ENCODE measurements around the gene GPR183. TPM values are rescaled to one million over a fixed set of nuclear protein-coding genes. Genes with fewer than 3 reads are reported as not detected.
A peak's percentile ranks its signal among the peaks of the same experiment; 100 is the strongest.

GPR183 gene
- total and polyA plus RNA-seq, 10 of the 15 experiments (the other 5 are each of a cell fraction or from before 2014, with no cell fraction given) = 134 to 669 (median 225) TPM

- no peak for TF ChIP-seq SKIL (IDR thresholded peaks at IDR 0.05; ENCODE audit: low read depth, poor library complexity, severe bottlenecking)
- TF ChIP-seq RBBP5 (conservative IDR thresholded peaks at IDR 0.05) = no peak
- TF ChIP-seq TCF3 (IDR thresholded peaks at IDR 0.05; ENCODE audit: borderline replicate concordance, insufficient read depth, low read depth, low read length) = peak; percentile 94
- no peak for TF ChIP-seq BRCA1 (IDR thresholded peaks at IDR 0.05; ENCODE audit: low read depth, low read length)
- no peak for TF ChIP-seq KAT2A (conservative IDR thresholded peaks at IDR 0.05; ENCODE audit: control insufficient read depth, low read depth, low read length)
- TF ChIP-seq REST (IDR thresholded peaks at IDR 0.05; ENCODE audit: low read depth, low read length) = no peak
- TF ChIP-seq IKZF2 (IDR thresholded peaks at IDR 0.05) = no peak
- TF ChIP-seq HDAC2 (IDR thresholded peaks at IDR 0.05) = no peak
- no peak for TF ChIP-seq CHD1 (IDR thresholded peaks at IDR 0.05; ENCODE audit: low read depth, low read length)
- TF ChIP-seq SMAD1 (IDR thresholded peaks at IDR 0.05; ENCODE audit: low read depth, partially characterized antibody) = no peak
- peak; percentile 54; the same call in 1 of the 3 replicates for TF ChIP-seq POU2F2 (IDR thresholded peaks at IDR 0.05; ENCODE audit: borderline replicate concordance, low read depth, low read length)
- no peak for TF ChIP-seq CBX3 (IDR thresholded peaks at IDR 0.05; ENCODE audit: borderline replicate concordance, low read depth)
- no peak for TF ChIP-seq CHD4 (IDR thresholded peaks at IDR 0.05)
- TF ChIP-seq NFIC (IDR thresholded peaks at IDR 0.05; ENCODE audit: low read depth, low read length) = peak; percentile 53; the same call in 1 of the 2 replicates
- TF ChIP-seq ATF7 (IDR thresholded peaks at IDR 0.05; ENCODE audit: low read depth) = no peak
- no peak for TF ChIP-seq CBX5 (IDR thresholded peaks at IDR 0.05; ENCODE audit: low read depth)
- TF ChIP-seq DPF2 (IDR thresholded peaks at IDR 0.05) = no peak
- no peak for TF ChIP-seq MEF2A (IDR thresholded peaks at IDR 0.05; ENCODE audit: insufficient read depth, low read depth, low read length)
- no peak for TF ChIP-seq SPI1 (IDR thresholded peaks at IDR 0.05; ENCODE audit: borderline replicate concordance, insufficient read depth, low read depth, low read length)
- no peak for TF ChIP-seq ZNF687 (IDR thresholded peaks at IDR 0.05)
- no peak for TF ChIP-seq PML (IDR thresholded peaks at IDR 0.05; ENCODE audit: low read length)
- TF ChIP-seq IRF4 (IDR thresholded peaks at IDR 0.05; ENCODE audit: low read depth, low read length) = peak; percentile 29; the same call in 1 of the 2 replicates
- no peak for TF ChIP-seq MTA2 (IDR thresholded peaks at IDR 0.05; ENCODE audit: low read depth)
Observed at GRCh38 chr13:99312493-99312883, 5.3 kb upstream of the GPR183 start (continued).

Measured in GM12878 (cell line).